NT2/D1 (cell line): ENCODE results near the gene NTS.

Experiments
- YY1 ChIP-seq: IDR thresholded peaks from 2 replicates; pipeline ENCODE4 v1.6.1; 2011; ENCODE audit not compliant: insufficient read length, insufficient read depth
- ZNF274 ChIP-seq: IDR thresholded peaks from 2 replicates; pipeline ENCODE4 v1.6.1; 2011; ENCODE audit warnings: mild to moderate bottlenecking, low read depth, low read length

DNA sequence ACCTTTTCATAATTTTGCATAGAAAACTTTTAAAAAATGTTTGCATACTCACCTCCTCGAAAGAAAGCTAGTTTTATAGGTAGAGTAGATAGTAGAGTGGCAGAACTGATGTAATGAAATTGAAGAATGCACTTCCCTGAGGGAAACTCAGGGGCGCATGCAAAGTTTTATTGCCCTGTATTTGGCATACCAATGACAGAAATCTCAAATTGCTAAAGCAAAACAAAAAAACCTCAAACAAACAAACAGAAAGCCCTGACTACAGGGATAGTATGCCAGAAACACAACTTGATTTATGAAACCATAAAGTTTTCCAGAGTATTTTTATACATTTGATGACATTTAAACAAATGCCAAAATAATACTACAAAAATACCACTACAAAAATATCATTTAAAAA, 39.7 kb upstream of the NTS start:
- no peak for TF ChIP-seq ZNF274
- TF ChIP-seq YY1, result no peak
